Measurements from ENCODE around the gene MAP7D1.

DNA sequence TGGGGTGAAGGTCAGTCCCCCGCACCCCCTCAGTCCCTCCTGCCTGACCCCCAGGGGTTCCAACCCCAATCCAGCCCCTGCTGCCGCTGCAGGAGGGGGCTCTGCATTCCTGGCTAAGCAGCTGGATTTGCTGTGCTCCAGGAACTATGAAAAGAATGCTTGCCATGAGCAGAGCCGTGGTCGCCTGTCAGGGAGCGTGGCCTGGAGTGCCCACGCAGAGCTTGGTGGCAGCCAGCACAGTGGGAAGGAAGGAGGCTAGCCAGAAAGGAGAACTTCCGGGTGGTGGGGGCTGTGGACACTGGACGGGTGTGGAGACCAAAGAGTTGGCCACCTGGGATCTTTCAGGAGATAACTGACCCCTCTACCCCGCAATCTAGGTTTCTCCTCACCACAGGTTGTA, 36.5 kb upstream of the MAP7D1 start:
- TF ChIP-seq, protein P1, sequence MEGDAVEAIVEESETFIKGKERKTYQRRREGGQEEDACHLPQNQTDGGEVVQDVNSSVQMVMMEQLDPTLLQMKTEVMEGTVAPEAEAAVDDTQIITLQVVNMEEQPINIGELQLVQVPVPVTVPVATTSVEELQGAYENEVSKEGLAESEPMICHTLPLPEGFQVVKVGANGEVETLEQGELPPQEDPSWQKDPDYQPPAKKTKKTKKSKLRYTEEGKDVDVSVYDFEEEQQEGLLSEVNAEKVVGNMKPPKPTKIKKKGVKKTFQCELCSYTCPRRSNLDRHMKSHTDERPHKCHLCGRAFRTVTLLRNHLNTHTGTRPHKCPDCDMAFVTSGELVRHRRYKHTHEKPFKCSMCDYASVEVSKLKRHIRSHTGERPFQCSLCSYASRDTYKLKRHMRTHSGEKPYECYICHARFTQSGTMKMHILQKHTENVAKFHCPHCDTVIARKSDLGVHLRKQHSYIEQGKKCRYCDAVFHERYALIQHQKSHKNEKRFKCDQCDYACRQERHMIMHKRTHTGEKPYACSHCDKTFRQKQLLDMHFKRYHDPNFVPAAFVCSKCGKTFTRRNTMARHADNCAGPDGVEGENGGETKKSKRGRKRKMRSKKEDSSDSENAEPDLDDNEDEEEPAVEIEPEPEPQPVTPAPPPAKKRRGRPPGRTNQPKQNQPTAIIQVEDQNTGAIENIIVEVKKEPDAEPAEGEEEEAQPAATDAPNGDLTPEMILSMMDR (IDR thresholded peaks at IDR 0.05) = no peak
- no peak for TF ChIP-seq ZFX (IDR thresholded peaks at IDR 0.05; ENCODE audit: borderline replicate concordance)
